Measurements from ENCODE around the gene TERT. TPM values are rescaled to one million over a fixed set of nuclear protein-coding genes. Genes with fewer than 3 reads are reported as not detected.
"Not testable (repeated sequence)": the region's sequence is repeated elsewhere in the genome, so short reads cannot be mapped to it uniquely, and the experiment has no call there.

TERT gene
- total and polyA plus RNA-seq, 7 donors: 2.9 TPM; not detected in 6

- 94% methylated on average over 11 of the region's 11 CpGs for WGBS, 2 donors
- no peaks in the 10 kb centered on the region for H3K27me3 ChIP-seq
- H3K36me3 ChIP-seq: peaks cover 9 to 71% (median 51%) of the 10 kb centered on the region in 4 donors
- no peak for DNase-seq
- TF ChIP-seq, protein P1, sequence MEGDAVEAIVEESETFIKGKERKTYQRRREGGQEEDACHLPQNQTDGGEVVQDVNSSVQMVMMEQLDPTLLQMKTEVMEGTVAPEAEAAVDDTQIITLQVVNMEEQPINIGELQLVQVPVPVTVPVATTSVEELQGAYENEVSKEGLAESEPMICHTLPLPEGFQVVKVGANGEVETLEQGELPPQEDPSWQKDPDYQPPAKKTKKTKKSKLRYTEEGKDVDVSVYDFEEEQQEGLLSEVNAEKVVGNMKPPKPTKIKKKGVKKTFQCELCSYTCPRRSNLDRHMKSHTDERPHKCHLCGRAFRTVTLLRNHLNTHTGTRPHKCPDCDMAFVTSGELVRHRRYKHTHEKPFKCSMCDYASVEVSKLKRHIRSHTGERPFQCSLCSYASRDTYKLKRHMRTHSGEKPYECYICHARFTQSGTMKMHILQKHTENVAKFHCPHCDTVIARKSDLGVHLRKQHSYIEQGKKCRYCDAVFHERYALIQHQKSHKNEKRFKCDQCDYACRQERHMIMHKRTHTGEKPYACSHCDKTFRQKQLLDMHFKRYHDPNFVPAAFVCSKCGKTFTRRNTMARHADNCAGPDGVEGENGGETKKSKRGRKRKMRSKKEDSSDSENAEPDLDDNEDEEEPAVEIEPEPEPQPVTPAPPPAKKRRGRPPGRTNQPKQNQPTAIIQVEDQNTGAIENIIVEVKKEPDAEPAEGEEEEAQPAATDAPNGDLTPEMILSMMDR (IDR thresholded peaks at IDR 0.05): no peak
- TF ChIP-seq EP300 (IDR thresholded peaks at IDR 0.05) (no peak), POLR2A (IDR thresholded peaks at IDR 0.05) (no peak), POLR2AphosphoS5 (IDR thresholded peaks at IDR 0.05) (no peak)
- intact Hi-C loops (cut with DNase I): no loop called here
- H3K27ac ChIP-seq: no peak overlapping the region
- H3K4me1 ChIP-seq: peaks cover 0 to 6% (median 0%) of the 10 kb centered on the region in 4 donors
- no peaks in the 10 kb centered on the region for H3K9me3 ChIP-seq
- no peak overlapping the region for H3K4me3 ChIP-seq
Observed at GRCh38 chr5:1331861-1332405, 37.1 kb upstream of the TERT start.

DNA sequence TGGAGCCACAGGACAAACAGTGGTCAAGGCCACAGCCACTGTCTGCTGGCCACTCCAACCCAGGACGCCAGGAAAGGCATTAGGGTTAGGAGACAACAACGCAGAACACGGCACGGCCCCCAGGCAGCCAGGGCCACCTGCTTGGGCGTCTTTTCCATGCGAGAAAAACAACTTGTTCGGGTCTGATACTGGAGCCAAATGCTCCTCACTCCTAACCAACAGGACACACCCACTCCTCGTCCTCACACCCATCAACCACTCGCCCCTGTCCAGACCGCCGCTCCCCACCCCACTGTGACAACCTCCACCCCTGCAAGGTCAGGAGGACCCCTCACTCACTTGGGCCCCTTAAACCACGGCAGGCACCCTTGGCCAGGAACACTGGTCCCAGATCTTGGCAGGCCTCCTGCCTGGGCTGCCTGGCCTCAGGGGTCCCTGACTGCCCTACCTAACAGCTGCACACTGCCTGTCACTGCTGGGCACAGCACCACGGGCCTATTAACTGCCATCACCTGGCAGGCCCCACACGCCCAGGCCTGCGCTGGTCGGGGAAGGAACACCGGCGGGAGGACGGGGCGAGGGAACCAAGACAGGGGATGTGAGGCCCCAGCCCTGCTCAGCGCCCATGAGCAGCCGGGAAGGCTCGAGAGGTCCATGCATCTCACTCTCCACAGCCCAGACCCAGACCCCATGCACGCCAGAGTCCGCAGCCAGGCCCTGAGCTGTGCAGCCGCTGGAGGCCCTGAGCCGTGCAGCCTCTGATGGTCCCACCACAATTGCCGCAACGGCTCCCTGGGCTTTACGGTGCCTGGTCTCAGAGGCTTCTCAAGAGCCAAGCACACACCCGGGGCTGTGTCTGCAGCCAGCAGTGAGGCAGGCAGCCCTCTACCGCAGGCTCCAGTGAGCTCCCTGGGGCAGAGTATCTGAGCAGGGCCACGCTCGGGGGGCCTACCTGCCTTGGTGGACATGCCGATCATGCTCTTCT lies 36.3 kb upstream of the TERT start:
- TF ChIP-seq POLR2AphosphoS5 (IDR thresholded peaks at IDR 0.05) (no peak), POLR2A (IDR thresholded peaks at IDR 0.05) (no peak), EP300 (IDR thresholded peaks at IDR 0.05) (no peak)
- TF ChIP-seq, protein P1 (IDR thresholded peaks at IDR 0.05): no peak
- Histone ChIP-seq H3K27me3 (no peaks in the 10 kb centered on the region), H3K36me3 (peaks cover 9 to 63% (median 46%) of the 10 kb centered on the region in 4 donors), H3K9me3 (no peaks in the 10 kb centered on the region), H3K4me1 (peaks cover 0 to 7% (median 0%) of the 10 kb centered on the region in 4 donors), H3K4me3 (no peak overlapping the region), H3K27ac (no peak overlapping the region)
- peak; percentile 50 for DNase-seq
- intact Hi-C loops (cut with DNase I): no loop called here
- WGBS, 2 donors: 65 to 91% methylated on average over 35 of the region's 35 CpGs

- no peaks in the 10 kb centered on the region for H3K9me3 ChIP-seq
- peaks cover 9 to 61% (median 42%) of the 10 kb centered on the region in 4 donors for H3K36me3 ChIP-seq
- DNase-seq: peak; percentile 56
- intact Hi-C loops (cut with DNase I): no loop called here
- H3K27ac ChIP-seq: no peak overlapping the region
- TF ChIP-seq, protein P1 (IDR thresholded peaks at IDR 0.05): no peak
- no peak for TF ChIP-seq POLR2AphosphoS5 (IDR thresholded peaks at IDR 0.05)
- TF ChIP-seq EP300 (IDR thresholded peaks at IDR 0.05): no peak
- no peak for TF ChIP-seq POLR2A (IDR thresholded peaks at IDR 0.05)
- H3K4me3 ChIP-seq: no peak overlapping the region
- H3K4me1 ChIP-seq: peaks cover 0 to 7% (median 0%) of the 10 kb centered on the region in 4 donors
- no peaks in the 10 kb centered on the region for H3K27me3 ChIP-seq
- WGBS, 2 donors: 57 to 83% methylated on average over 23 of the region's 23 CpGs
Observed at GRCh38 chr5:1330146-1330846, 35.4 kb upstream of the TERT start.

DNA sequence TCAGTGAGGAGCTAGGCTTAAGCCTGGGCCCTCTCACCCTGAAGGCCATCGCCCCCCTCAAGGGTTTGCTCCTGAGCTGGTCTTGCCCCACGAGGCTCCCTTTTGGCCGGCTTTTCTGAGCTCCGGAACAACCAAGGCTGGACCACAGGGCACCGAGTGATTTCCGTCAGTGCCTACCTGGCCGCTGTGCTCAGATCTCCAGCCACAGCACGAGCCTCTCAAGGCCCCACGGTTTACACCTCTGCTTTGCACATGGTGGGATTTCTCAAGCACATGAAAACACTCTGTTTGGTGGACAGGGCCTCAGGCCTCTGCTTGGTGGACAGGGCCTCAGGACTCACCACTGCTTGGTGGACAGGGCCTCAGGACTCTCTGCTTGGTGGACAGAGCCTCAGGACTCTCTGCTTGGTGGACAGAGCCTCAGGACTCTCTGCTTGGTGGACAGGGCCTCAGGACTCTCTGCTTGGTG lies 34.3 kb upstream of the TERT start:
- no peaks in the 10 kb centered on the region for H3K9me3 ChIP-seq
- no peak for TF ChIP-seq EP300 (IDR thresholded peaks at IDR 0.05)
- peak overlapping the region in 1 of 4 donors; percentile 59 for H3K27ac ChIP-seq
- peaks cover 0 to 7% (median 0%) of the 10 kb centered on the region in 4 donors for H3K4me1 ChIP-seq
- H3K27me3 ChIP-seq: no peaks in the 10 kb centered on the region
- intact Hi-C loops (cut with DNase I): no loop called here
- peak; percentile 53 for DNase-seq
- WGBS, 2 donors: 96 to 98% methylated on average over 9 of the region's 9 CpGs
- peaks cover 14 to 61% (median 42%) of the 10 kb centered on the region in 4 donors for H3K36me3 ChIP-seq
- H3K4me3 ChIP-seq: no peak overlapping the region

DNA sequence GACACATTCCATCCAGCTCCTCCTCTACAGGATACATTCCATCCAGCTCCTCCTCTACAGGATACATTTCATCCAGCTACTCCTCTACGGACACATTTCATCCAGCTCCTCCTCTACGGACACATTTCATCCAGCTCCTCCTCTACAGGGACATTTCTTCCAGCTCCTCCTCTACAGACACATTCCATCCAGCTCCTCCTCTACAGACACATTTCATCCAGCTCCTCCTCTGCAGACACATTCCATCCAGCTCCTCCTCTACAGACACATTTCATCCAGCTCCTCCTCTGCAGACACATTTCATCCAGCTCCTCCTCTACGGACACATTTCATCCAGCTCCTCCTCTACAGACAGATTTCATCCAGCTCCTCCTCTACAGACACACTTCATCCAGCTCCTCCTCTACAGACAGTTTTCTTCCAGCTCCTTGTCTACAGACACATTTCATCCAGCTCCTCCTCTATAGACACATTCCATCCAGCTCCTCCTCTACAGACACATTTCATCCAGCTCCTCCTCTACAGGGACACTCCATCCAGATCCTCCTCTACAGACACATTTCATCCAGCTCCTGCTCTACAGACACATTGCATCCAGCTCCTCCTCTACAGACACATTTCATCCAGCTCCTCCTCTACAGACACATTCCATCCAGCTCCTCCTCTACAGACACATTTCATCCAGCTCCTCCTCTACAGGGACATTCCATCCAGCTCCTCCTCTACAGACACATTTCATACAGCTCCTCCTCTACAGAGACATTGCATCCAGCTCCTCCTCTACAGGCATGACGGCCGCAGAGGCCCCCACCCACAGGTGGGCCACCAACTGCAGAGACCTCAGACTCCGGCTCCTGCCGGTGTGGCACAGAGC lies 33.6 kb upstream of the TERT start:
- H3K27me3 ChIP-seq; H3K4me1 ChIP-seq; H3K9me3 ChIP-seq; H3K4me3 ChIP-seq; DNase-seq; intact Hi-C loops (cut with DNase I): not testable (repeated sequence)
- peak overlapping the region in 1 of 4 donors; percentile 59 for H3K27ac ChIP-seq
- 89 to 94% methylated on average over 7 of the region's 7 CpGs for WGBS, 2 donors
- peaks cover 9 to 61% (median 40%) of the 10 kb centered on the region in 4 donors for H3K36me3 ChIP-seq

- Histone ChIP-seq H3K27ac (peak overlapping the region in 2 of 4 donors; percentile 37 to 68), H3K36me3 (peaks cover 14 to 63% (median 44%) of the 10 kb centered on the region in 4 donors)
- intact Hi-C loops (cut with DNase I); H3K9me3 ChIP-seq; H3K27me3 ChIP-seq; H3K4me1 ChIP-seq; H3K4me3 ChIP-seq: not testable (repeated sequence)
- peak; percentile 44 for DNase-seq
- 73 to 85% methylated on average over 6 of the region's 6 CpGs for WGBS, 2 donors
Observed at GRCh38 chr5:1326901-1327756, 32.3 kb upstream of the TERT start.

DNA sequence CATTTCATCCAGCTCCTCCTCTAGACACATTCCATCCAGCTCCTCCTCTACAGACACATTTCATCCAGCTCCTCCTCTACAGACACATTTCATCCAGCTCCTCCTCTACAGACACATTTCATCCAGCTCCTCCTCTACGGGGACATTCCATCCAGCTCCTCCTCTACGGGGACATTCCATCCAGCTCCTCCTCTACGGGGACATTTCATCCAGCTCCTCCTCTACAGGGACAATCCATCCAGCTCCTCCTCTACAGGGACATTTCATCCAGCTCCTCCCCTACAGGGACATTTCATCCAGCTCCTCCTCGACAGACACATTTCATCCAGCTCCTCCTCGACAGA lies 31.6 kb upstream of the TERT start:
- Histone ChIP-seq H3K36me3 (peaks cover 20 to 63% (median 46%) of the 10 kb centered on the region in 4 donors), H3K27ac (peak overlapping the region in 1 of 4 donors; percentile 68)
- H3K9me3 ChIP-seq; DNase-seq; H3K4me3 ChIP-seq; H3K27me3 ChIP-seq; intact Hi-C loops (cut with DNase I); H3K4me1 ChIP-seq: not testable (repeated sequence)
- WGBS, 2 donors: 81 to 84% methylated on average over 5 of the region's 5 CpGs

Measured in sigmoid colon (tissue), 7 donors.